ENCODE measurements around the gene ZNF26.
A peak's percentile ranks its signal among the peaks of the same experiment; 100 is the strongest.

The ZNF26 gene

GRCh38 chr12:133010657-133011297, 24.6 kb downstream of the ZNF26 start:
- DNase-seq (ENCODE audit: low read depth), result no peak
- TF ChIP-seq CTCF (IDR thresholded peaks at IDR 0.05; ENCODE audit: insufficient read depth, low read depth, low read length, missing control alignments), result no peak

GRCh38 chr12:133023566-133023965, 37.4 kb downstream of the ZNF26 start:
- no peak for DNase-seq (ENCODE audit: low read depth)
- no peak overlapping the region for H3K4me3 ChIP-seq (ENCODE audit: low read depth, low read length)
- TF ChIP-seq CTCF (IDR thresholded peaks at IDR 0.05; ENCODE audit: insufficient read depth, low read depth, low read length, missing control alignments), result no peak

More at GRCh38 chr12:133010657-133011297, 24.6 kb downstream of the ZNF26 start:
- H3K4me3 ChIP-seq (ENCODE audit: low read depth, low read length), result no peak overlapping the region

- DNase-seq (ENCODE audit: low read depth), result no peak
- no peak for TF ChIP-seq CTCF (IDR thresholded peaks at IDR 0.05; ENCODE audit: insufficient read depth, low read depth, low read length, missing control alignments)
Observed at GRCh38 chr12:133026996-133027395, 40.8 kb downstream of the ZNF26 start.

GRCh38 chr12:133037207-133038005, 51.2 kb downstream of the ZNF26 start, which contains the start of gene ZNF84:
ZNF84 (plus strand) TSS chr12:133037509; CDS start chr12:133041468, 3,959 bp downstream.
- H3K4me3 ChIP-seq (ENCODE audit: low read depth, low read length), result peak within 1 kb of the TSS; percentile 91
- peak; percentile 99 for DNase-seq (ENCODE audit: low read depth)
- TF ChIP-seq CTCF (IDR thresholded peaks at IDR 0.05; ENCODE audit: insufficient read depth, low read depth, low read length, missing control alignments), result no peak

More at GRCh38 chr12:133026996-133027395, 40.8 kb downstream of the ZNF26 start:
- no peak overlapping the region for H3K4me3 ChIP-seq (ENCODE audit: low read depth, low read length)

GRCh38 chr12:133038118-133038709, 52.0 kb downstream of the ZNF26 start:
- DNase-seq (ENCODE audit: low read depth), result peak; percentile 2
- no peak for TF ChIP-seq CTCF (IDR thresholded peaks at IDR 0.05; ENCODE audit: insufficient read depth, low read depth, low read length, missing control alignments)
- H3K4me3 ChIP-seq (ENCODE audit: low read depth, low read length), result peak overlapping the region; percentile 91

- DNase-seq (ENCODE audit: low read depth), result no peak
- no peak overlapping the region for H3K4me3 ChIP-seq (ENCODE audit: low read depth, low read length)
- no peak for TF ChIP-seq CTCF (IDR thresholded peaks at IDR 0.05; ENCODE audit: insufficient read depth, low read depth, low read length, missing control alignments)
Observed at GRCh38 chr12:133046698-133047097, 60.5 kb downstream of the ZNF26 start.

Data from GM12865 (cell line).